Measurements from ENCODE around the gene TRIM28. TPM values are rescaled to one million over a fixed set of nuclear protein-coding genes. Genes with fewer than 3 reads are reported as not detected.
A peak's percentile ranks its signal among the peaks of the same experiment; 100 is the strongest.

Gene TRIM28
- total and polyA plus RNA-seq, 2 experiments from 2014 or later, result 159 to 191 TPM

DNA sequence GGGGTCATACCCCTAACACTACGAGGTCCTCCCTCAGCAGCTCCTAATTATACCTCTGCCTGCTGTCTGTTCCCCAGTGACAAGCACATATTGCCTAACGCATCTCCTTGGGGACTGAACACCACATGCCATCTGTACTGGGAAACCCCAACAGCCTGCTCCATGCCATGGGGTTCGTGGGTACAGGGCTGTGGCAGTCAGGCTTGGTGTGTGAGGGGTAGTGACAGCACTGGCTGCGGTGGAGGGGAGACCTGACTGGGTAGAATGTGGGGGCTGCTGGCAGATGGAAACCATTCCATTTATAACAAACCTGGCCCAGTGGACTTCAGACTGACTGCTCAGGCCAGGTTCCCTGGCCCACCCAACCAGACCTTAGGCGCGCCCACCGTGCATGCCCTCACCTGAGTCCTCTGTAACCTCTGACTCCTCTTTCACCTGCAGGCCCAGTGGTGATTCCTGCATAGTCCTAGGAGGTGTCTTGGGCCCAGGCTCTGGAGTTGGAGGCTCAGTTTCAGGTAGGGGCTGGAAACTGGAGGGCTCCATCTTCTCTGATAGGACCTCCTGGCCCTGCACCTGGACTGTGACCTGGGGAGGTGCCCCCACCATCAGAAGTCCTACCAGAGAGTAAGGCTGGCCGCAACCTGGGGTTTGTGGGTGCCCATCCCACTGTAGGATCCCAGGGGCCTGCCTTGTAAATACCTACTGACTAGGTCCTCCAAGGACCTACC, 26.2 kb downstream of the TRIM28 start:
- TF ChIP-seq EZH2phosphoT487 (IDR thresholded peaks at IDR 0.05; ENCODE audit: low read depth, severe bottlenecking, unreplicated experiment) (no peak), EZH2 (IDR thresholded peaks at IDR 0.05; ENCODE audit: borderline replicate concordance) (no peak)
- TF ChIP-seq, protein P1, sequence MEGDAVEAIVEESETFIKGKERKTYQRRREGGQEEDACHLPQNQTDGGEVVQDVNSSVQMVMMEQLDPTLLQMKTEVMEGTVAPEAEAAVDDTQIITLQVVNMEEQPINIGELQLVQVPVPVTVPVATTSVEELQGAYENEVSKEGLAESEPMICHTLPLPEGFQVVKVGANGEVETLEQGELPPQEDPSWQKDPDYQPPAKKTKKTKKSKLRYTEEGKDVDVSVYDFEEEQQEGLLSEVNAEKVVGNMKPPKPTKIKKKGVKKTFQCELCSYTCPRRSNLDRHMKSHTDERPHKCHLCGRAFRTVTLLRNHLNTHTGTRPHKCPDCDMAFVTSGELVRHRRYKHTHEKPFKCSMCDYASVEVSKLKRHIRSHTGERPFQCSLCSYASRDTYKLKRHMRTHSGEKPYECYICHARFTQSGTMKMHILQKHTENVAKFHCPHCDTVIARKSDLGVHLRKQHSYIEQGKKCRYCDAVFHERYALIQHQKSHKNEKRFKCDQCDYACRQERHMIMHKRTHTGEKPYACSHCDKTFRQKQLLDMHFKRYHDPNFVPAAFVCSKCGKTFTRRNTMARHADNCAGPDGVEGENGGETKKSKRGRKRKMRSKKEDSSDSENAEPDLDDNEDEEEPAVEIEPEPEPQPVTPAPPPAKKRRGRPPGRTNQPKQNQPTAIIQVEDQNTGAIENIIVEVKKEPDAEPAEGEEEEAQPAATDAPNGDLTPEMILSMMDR (IDR thresholded peaks at IDR 0.05; ENCODE audit: poor library complexity), result no peak
- no peaks in the 10 kb centered on the region for H3K27me3 ChIP-seq
- H2AFZ ChIP-seq, result no peak overlapping the region
- H3K9me3 ChIP-seq (ENCODE audit: low read depth), result no peaks in the 10 kb centered on the region
- DNase-seq (ENCODE audit: low spot score), result peak; percentile 3
- no peaks in the 10 kb centered on the region for H4K20me1 ChIP-seq (ENCODE audit: insufficient read depth, poor library complexity, severe bottlenecking)
- H3K9me2 ChIP-seq (replicated peaks; ENCODE audit: insufficient read depth), result no peaks in the 10 kb centered on the region
- H3K4me1 ChIP-seq (ENCODE audit: insufficient read depth), result peaks cover 9% of the 10 kb centered on the region
- WGBS (ENCODE audit: low lambda C conversion rate, missing lambda C conversion rate), result 94% methylated on average over 8 of the region's 8 CpGs
- no peak overlapping the region for H3K4me2 ChIP-seq
- H3K79me2 ChIP-seq, result peaks cover 6% of the 10 kb centered on the region
- no peak overlapping the region for H3K4me3 ChIP-seq
- no peak overlapping the region for H3K27ac ChIP-seq
- H3K36me3 ChIP-seq (replicated peaks; ENCODE audit: insufficient read depth, low read depth), result no peaks in the 10 kb centered on the region

GRCh38 chr19:58570770-58571574, 27.1 kb downstream of the TRIM28 start:
- Histone ChIP-seq H3K36me3 (replicated peaks; ENCODE audit: insufficient read depth, low read depth) (no peaks in the 10 kb centered on the region), H3K27me3 (no peaks in the 10 kb centered on the region), H3K27ac (no peak overlapping the region), H3K4me1 (ENCODE audit: insufficient read depth) (peaks cover 9% of the 10 kb centered on the region), H3K4me2 (no peak overlapping the region), H2AFZ (no peak overlapping the region), H3K9me3 (ENCODE audit: low read depth) (no peaks in the 10 kb centered on the region), H3K4me3 (no peak overlapping the region), H3K9me2 (replicated peaks; ENCODE audit: insufficient read depth) (no peaks in the 10 kb centered on the region), H3K79me2 (peaks cover 6% of the 10 kb centered on the region), H4K20me1 (ENCODE audit: insufficient read depth, poor library complexity, severe bottlenecking) (no peaks in the 10 kb centered on the region)
- peak; percentile 10 for DNase-seq (ENCODE audit: low spot score)
- TF ChIP-seq, protein P1 (IDR thresholded peaks at IDR 0.05; ENCODE audit: poor library complexity), result no peak
- TF ChIP-seq EZH2 (IDR thresholded peaks at IDR 0.05; ENCODE audit: borderline replicate concordance), result no peak
- no peak for TF ChIP-seq EZH2phosphoT487 (IDR thresholded peaks at IDR 0.05; ENCODE audit: low read depth, severe bottlenecking, unreplicated experiment)
- WGBS (ENCODE audit: low lambda C conversion rate, missing lambda C conversion rate), result 93% methylated on average over 25 of the region's 25 CpGs

DNA sequence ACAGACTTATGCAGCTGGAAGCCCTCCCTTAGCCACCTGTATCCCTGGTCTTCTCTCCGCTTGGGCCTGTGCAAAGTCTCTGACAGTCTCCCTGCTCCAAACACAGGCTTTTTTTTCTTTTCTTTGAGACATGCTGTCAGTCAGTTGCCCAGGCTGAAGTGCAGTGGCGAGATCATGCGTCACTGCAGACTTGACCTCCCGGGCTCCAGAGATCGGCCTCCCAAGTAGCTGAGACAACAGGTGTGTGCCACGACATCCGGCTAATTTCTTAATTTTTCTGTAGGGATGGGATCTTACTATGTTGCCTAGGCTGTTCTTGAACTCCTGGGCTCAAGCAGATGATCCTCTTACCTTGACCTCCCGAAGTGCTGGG, 27.7 kb downstream of the TRIM28 start:
- WGBS (ENCODE audit: low lambda C conversion rate, missing lambda C conversion rate), result 99% methylated on average over 8 of the region's 8 CpGs
- Histone ChIP-seq H3K9me2 (replicated peaks; ENCODE audit: insufficient read depth) (no peaks in the 10 kb centered on the region), H3K36me3 (replicated peaks; ENCODE audit: insufficient read depth, low read depth) (no peaks in the 10 kb centered on the region), H3K27ac (no peak overlapping the region), H3K9me3 (ENCODE audit: low read depth) (no peaks in the 10 kb centered on the region), H3K4me1 (ENCODE audit: insufficient read depth) (peaks cover 9% of the 10 kb centered on the region), H3K79me2 (peaks cover 8% of the 10 kb centered on the region), H3K27me3 (no peaks in the 10 kb centered on the region), H4K20me1 (ENCODE audit: insufficient read depth, poor library complexity, severe bottlenecking) (no peaks in the 10 kb centered on the region), H3K4me3 (no peak overlapping the region), H3K4me2 (no peak overlapping the region), H2AFZ (no peak overlapping the region)
- TF ChIP-seq EZH2 (IDR thresholded peaks at IDR 0.05; ENCODE audit: borderline replicate concordance), result no peak
- TF ChIP-seq EZH2phosphoT487 (IDR thresholded peaks at IDR 0.05; ENCODE audit: low read depth, severe bottlenecking, unreplicated experiment), result no peak
- TF ChIP-seq, protein P1 (IDR thresholded peaks at IDR 0.05; ENCODE audit: poor library complexity), result no peak
- DNase-seq (ENCODE audit: low spot score), result peak; percentile 2

Measured in hepatocyte (in vitro differentiated cells).